SU-DHL-6 (cell line): ENCODE results near the gene RBM28.

Experiments used
- H2AFZ ChIP-seq: fragments of 200-600 bp; sonication (generic); 2 replicates; pipeline ENCODE4 v1.6.1; 2014; ENCODE audit warnings: low read depth, mild to moderate bottlenecking, moderate library complexity, mixed read lengths, antibody characterized with exemption, low read length; ENCODE audit not compliant: severe bottlenecking
- H3F3A ChIP-seq: fragments of 200-600 bp; shearing (Covaris generic); 2 replicates; pipeline ENCODE4 v1.6.0; 2016; ENCODE audit warnings: antibody characterized with exemption, mild to moderate bottlenecking; ENCODE audit not compliant: insufficient read depth
- H3K27ac ChIP-seq: fragments of 200-600 bp; sonication (generic); 2 replicates; pipeline ENCODE4 v1.5.1; 2016; ENCODE audit warnings: low read depth, mild to moderate bottlenecking, low read length, moderate library complexity, mixed read lengths
- H3K27me3 ChIP-seq: fragments of 200-600 bp; sonication (generic), shearing (Covaris generic); 2 replicates; pipeline ENCODE4 v1.6.0; 2014; ENCODE audit warnings: mild to moderate bottlenecking, low read length
- H3K36me3 ChIP-seq: fragments of 200-600 bp; sonication (generic); 2 replicates; pipeline ENCODE4 v1.6.1; 2014; ENCODE audit warnings: mild to moderate bottlenecking, low read length, mixed read lengths
- H3K4me2 ChIP-seq: fragments of 300-600, 200-600 bp; shearing (Covaris generic), sonication (generic); 2 replicates; pipeline ENCODE4 v1.6.0; 2014; ENCODE audit warnings: low read length, low read depth, mild to moderate bottlenecking; ENCODE audit not compliant: poor library complexity, severe bottlenecking
- H3K4me3 ChIP-seq: fragments of 200-600 bp; sonication (generic); 2 replicates; pipeline ENCODE4 v1.5.1; 2014; ENCODE audit warnings: antibody characterized with exemption, low read length, mild to moderate bottlenecking, mixed read lengths; ENCODE audit not compliant: insufficient read depth, poor library complexity, severe bottlenecking
- H3K79me2 ChIP-seq: fragments of 200-600 bp; sonication (generic); 2 replicates; pipeline ENCODE4 v1.6.1; 2014; ENCODE audit warnings: mild to moderate bottlenecking, low read length, moderate library complexity; ENCODE audit not compliant: insufficient read depth
- H3K9ac ChIP-seq: fragments of 200-600 bp; sonication (generic); 2 replicates; pipeline ENCODE4 v1.7.0; 2014; ENCODE audit warnings: mild to moderate bottlenecking, low read length
- H3K9me2 ChIP-seq: fragments of 200-600 bp; sonication (generic); replicated peaks from 2 replicates; pipeline ENCODE4 v1.6.1; 2014; ENCODE audit warnings: low read length; ENCODE audit not compliant: insufficient read depth
- H3K9me3 ChIP-seq: fragments of 200-600 bp; sonication (generic); 2 replicates; pipeline ENCODE4 v1.6.1; 2014; ENCODE audit warnings: low read length, mixed read lengths; ENCODE audit not compliant: insufficient read depth
- H4K20me1 ChIP-seq: fragments of 200-600 bp; sonication (generic); 2 replicates; pipeline ENCODE4 v1.6.1; 2014; ENCODE audit warnings: low read depth, mild to moderate bottlenecking, antibody characterized with exemption, low read length, moderate library complexity, mixed read lengths
- EZH2phosphoT487 ChIP-seq: fragments of 200-600 bp; sonication (generic), shearing (Covaris generic); conservative IDR thresholded peaks from 2 replicates; pipeline ENCODE4 v1.6.1; 2018; ENCODE audit warnings: mild to moderate bottlenecking, antibody characterized with exemption, low read length, moderate library complexity, mixed read lengths
- TF ChIP-seq, protein P1 (sequence below): fragments of 200-600 bp; sonication (generic); IDR thresholded peaks from one replicate; pipeline ENCODE4 v1.5.1; 2017; ENCODE audit warnings: antibody characterized with exemption, mild to moderate bottlenecking, low read length, moderate library complexity; ENCODE audit not compliant: insufficient read depth, poor library complexity, severe bottlenecking

The RBM28 gene

DNA sequence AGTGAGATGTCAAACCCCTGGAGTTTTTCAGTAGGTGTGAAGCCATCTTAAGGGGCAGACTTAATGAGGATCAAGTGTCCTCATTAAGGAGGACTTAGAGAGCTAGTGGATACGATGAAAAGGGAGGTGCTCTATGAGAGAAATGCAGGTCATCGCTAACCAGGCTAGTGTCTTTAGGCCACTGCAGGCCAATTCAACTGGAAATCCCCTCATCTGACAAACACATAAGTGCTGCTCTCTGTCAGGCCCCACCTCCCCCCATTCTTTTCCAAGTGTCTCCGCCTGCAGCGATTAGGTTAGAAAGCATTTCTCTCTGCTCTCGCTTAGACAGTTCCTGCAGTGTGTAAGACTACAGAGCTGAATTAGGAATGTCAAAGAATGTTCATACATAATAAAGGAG lies 33.7 kb downstream of the RBM28 start:
- no peaks in the 10 kb centered on the region for H3F3A ChIP-seq
- H3K36me3 ChIP-seq, result peaks cover 11% of the 10 kb centered on the region; the same call in 1 of the 2 replicates
- no peak overlapping the region for H3K9ac ChIP-seq
- no peak overlapping the region for H3K4me3 ChIP-seq
- H3K79me2 ChIP-seq, result no peaks in the 10 kb centered on the region
- no peak overlapping the region for H2AFZ ChIP-seq
- H3K4me2 ChIP-seq, result no peak overlapping the region
- H4K20me1 ChIP-seq, result no peaks in the 10 kb centered on the region
- H3K9me3 ChIP-seq, result no peaks in the 10 kb centered on the region
- H3K27me3 ChIP-seq, result no peaks in the 10 kb centered on the region
- TF ChIP-seq, protein P1, sequence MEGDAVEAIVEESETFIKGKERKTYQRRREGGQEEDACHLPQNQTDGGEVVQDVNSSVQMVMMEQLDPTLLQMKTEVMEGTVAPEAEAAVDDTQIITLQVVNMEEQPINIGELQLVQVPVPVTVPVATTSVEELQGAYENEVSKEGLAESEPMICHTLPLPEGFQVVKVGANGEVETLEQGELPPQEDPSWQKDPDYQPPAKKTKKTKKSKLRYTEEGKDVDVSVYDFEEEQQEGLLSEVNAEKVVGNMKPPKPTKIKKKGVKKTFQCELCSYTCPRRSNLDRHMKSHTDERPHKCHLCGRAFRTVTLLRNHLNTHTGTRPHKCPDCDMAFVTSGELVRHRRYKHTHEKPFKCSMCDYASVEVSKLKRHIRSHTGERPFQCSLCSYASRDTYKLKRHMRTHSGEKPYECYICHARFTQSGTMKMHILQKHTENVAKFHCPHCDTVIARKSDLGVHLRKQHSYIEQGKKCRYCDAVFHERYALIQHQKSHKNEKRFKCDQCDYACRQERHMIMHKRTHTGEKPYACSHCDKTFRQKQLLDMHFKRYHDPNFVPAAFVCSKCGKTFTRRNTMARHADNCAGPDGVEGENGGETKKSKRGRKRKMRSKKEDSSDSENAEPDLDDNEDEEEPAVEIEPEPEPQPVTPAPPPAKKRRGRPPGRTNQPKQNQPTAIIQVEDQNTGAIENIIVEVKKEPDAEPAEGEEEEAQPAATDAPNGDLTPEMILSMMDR, result no peak
- no peak for TF ChIP-seq EZH2phosphoT487
- H3K27ac ChIP-seq, result no peak overlapping the region
- no peaks in the 10 kb centered on the region for H3K9me2 ChIP-seq

DNA sequence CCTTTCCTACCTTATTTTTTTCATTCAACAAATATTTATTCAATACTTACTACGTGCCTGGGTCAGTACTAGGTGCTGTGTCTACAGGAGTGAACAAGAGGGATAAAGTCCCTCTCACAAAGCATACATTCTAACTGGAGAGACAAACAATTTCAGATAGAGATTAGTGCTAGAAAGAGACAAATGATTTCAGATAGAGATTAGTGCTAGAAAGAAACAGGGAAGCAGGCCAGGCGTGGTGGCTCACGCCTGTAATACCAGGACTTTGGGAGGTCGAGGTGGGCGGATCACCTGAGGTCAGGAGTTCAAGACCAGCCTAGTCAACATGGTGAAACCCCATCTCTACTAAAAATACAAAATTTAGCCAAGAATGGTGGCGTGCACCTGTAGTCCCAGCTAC lies 34.6 kb downstream of the RBM28 start:
- no peaks in the 10 kb centered on the region for H3K9me3 ChIP-seq
- no peaks in the 10 kb centered on the region for H3K27me3 ChIP-seq
- H3K4me3 ChIP-seq, result no peak overlapping the region
- no peaks in the 10 kb centered on the region for H3K79me2 ChIP-seq
- H3F3A ChIP-seq, result no peaks in the 10 kb centered on the region
- peaks cover 11% of the 10 kb centered on the region; the same call in 1 of the 2 replicates for H3K36me3 ChIP-seq
- no peaks in the 10 kb centered on the region for H3K9me2 ChIP-seq
- no peak for TF ChIP-seq EZH2phosphoT487
- TF ChIP-seq, protein P1, result no peak
- H2AFZ ChIP-seq, result no peak overlapping the region
- H3K9ac ChIP-seq, result no peak overlapping the region
- no peaks in the 10 kb centered on the region for H4K20me1 ChIP-seq
- H3K4me2 ChIP-seq, result no peak overlapping the region
- no peak overlapping the region for H3K27ac ChIP-seq

DNA sequence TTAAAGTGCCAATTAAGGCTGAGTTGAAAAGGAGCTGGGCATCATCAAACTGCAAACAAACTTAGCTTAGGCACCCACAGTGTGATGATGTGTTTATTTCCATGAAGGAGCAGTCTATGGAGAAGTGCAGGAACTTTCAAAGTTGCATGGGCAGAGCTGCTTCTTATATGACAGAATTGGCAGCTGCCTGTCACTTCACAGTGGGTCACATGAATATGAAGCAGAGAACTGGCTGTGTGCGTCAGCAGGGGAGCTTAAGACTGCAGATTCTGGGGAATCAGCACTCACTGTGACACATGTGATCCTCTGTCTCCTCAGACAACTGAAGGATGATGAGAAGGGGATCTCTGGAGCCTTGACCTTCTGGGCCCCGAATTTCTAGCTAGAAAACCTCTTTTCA lies 36.6 kb downstream of the RBM28 start:
- no peak overlapping the region for H2AFZ ChIP-seq
- no peak overlapping the region for H3K4me3 ChIP-seq
- H4K20me1 ChIP-seq, result no peaks in the 10 kb centered on the region
- H3K36me3 ChIP-seq, result peaks cover 8% of the 10 kb centered on the region; the same call in 1 of the 2 replicates
- H3K9ac ChIP-seq, result no peak overlapping the region
- H3F3A ChIP-seq, result no peaks in the 10 kb centered on the region
- H3K79me2 ChIP-seq, result no peaks in the 10 kb centered on the region
- H3K27me3 ChIP-seq, result no peaks in the 10 kb centered on the region
- no peak for TF ChIP-seq EZH2phosphoT487
- TF ChIP-seq, protein P1, result no peak
- no peak overlapping the region for H3K27ac ChIP-seq
- H3K9me2 ChIP-seq, result no peaks in the 10 kb centered on the region
- no peaks in the 10 kb centered on the region for H3K9me3 ChIP-seq
- no peak overlapping the region for H3K4me2 ChIP-seq
